ENCODE measurements around the gene ADAM8. TPM values are rescaled to one million over a fixed set of nuclear protein-coding genes. Genes with fewer than 3 reads are reported as not detected.
A peak's percentile ranks its signal among the peaks of the same experiment; 100 is the strongest.

ADAM8 gene
- total RNA-seq, 4 donors from 2014 or later: 5.4 to 12.4 (median 6.4) TPM

DNA sequence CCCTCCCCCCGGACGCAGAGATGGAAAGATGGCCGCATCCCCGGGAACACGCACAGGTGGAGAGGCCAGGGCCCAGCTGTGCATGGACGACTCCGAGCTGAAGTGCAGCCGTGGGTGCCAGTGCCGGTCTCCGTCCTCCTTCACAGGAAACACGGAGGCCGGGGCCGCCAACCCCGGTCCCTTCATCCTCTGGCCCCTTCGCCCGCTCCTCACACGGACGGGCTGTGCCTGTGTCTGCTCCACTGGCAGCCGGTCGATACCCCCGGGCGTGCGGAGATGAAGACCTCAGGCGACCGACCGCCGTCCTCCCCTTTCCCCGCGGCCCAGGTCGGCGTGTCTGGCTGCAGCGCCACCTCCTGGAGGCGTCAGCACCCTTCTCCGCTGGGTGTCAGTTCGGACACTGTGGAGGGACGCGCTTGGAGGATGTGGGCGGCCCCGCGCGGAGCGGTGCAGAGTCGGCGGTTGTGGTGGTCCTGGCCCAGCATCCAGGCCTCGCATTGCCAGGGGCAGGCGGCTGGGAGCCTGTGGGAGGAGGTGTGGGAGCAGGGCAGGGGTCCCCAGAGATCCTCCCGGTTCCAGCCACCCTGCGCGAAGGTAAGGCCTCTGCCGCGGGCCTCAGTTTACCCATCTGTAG lies 41.9 kb upstream of the ADAM8 start:
- TF ChIP-seq, protein P1, sequence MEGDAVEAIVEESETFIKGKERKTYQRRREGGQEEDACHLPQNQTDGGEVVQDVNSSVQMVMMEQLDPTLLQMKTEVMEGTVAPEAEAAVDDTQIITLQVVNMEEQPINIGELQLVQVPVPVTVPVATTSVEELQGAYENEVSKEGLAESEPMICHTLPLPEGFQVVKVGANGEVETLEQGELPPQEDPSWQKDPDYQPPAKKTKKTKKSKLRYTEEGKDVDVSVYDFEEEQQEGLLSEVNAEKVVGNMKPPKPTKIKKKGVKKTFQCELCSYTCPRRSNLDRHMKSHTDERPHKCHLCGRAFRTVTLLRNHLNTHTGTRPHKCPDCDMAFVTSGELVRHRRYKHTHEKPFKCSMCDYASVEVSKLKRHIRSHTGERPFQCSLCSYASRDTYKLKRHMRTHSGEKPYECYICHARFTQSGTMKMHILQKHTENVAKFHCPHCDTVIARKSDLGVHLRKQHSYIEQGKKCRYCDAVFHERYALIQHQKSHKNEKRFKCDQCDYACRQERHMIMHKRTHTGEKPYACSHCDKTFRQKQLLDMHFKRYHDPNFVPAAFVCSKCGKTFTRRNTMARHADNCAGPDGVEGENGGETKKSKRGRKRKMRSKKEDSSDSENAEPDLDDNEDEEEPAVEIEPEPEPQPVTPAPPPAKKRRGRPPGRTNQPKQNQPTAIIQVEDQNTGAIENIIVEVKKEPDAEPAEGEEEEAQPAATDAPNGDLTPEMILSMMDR (IDR thresholded peaks at IDR 0.05): peak; percentile 36 to 80 (median 74)
- no peak for TF ChIP-seq POLR2A (IDR thresholded peaks at IDR 0.05)
- H3K4me3 ChIP-seq: peak overlapping the region; percentile 22 to 52 (median 43)
- peaks cover 0 to 6% (median 0%) of the 10 kb centered on the region in 4 donors for H3K4me1 ChIP-seq

DNA sequence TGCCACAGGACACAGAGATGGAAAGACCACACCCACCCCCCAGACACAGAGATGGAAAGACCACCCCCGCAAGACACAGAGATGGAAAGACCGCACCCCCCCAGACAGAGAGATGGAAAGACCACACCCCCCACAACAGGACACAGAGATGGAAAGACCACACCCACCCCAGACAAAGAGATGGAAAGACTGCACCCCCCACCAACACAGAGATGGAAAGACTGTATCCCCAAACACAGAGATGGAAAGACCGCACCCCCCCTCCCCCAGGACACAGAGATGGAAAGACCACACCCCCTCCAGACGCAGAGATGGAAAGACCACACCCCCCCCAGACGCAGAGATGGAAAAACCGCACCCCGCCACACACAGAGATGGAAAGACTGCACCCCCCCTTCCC lies 40.1 kb upstream of the ADAM8 start:
- H3K4me1 ChIP-seq: peaks cover 0 to 6% (median 0%) of the 10 kb centered on the region in 4 donors
- TF ChIP-seq, protein P1 (IDR thresholded peaks at IDR 0.05): no peak
- no peak for TF ChIP-seq POLR2A (IDR thresholded peaks at IDR 0.05)
- H3K27me3 ChIP-seq: no peaks in the 10 kb centered on the region
- H3K9me3 ChIP-seq: no peaks in the 10 kb centered on the region
- H3K27ac ChIP-seq: no peak overlapping the region
- DNase-seq: no peak
- H3K4me3 ChIP-seq: no peak overlapping the region
- peaks cover 0 to 16% (median 0%) of the 10 kb centered on the region in 3 donors for H3K36me3 ChIP-seq

More for the DNA sequence above, 41.9 kb upstream of the ADAM8 start:
- Histone ChIP-seq H3K27ac (no peak overlapping the region), H3K27me3 (no peaks in the 10 kb centered on the region), H3K36me3 (no peaks in the 10 kb centered on the region), H3K9me3 (no peaks in the 10 kb centered on the region)
- peak; percentile 54 to 86 (median 81) for DNase-seq

DNA sequence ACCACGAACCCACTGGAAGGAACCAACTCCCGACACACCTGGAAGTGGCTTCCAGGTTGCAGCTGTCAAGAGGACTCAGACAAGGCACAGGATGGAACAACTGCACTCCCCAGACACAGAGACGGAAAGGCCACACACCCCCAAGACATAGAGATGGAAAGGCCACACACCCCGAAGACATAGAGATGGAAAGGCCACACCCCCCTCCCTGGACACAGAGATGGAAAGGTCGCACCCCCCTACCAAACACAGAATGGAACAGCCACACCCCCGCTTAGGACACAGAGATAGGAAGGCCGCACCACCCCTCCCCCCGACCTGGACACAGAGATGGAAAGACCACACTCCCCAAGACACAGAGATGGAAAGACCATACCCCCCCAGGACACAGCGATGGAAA lies 39.6 kb upstream of the ADAM8 start:
- no peaks in the 10 kb centered on the region for H3K9me3 ChIP-seq

DNA sequence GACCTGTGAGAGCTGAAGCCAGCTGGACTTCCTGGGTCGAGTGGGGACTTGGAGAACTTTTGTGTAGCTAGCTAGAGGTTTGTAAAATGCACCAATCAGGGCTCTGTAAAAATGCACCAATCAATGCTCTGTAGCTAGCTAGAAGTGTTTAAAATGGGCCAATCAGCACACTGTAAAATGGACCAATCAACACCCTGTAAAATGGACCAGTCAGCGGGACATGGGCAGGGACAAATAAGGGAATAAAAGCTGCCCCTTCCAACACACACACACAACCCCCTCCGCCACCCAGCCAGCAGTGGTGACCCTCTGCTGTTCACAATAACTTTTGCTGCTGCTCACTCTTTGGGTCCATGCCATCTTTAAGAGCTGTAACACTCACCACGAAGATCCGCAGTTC lies 39.2 kb upstream of the ADAM8 start:
- no peak overlapping the region for H3K4me3 ChIP-seq
- no peak for TF ChIP-seq POLR2A (IDR thresholded peaks at IDR 0.05)
- TF ChIP-seq, protein P1 (IDR thresholded peaks at IDR 0.05): no peak
- H3K36me3 ChIP-seq: peaks cover 0 to 23% (median 0%) of the 10 kb centered on the region in 3 donors
- no peak overlapping the region for H3K27ac ChIP-seq
- H3K4me1 ChIP-seq: peaks cover 0 to 6% (median 0%) of the 10 kb centered on the region in 4 donors
- H3K27me3 ChIP-seq: no peaks in the 10 kb centered on the region
- no peaks in the 10 kb centered on the region for H3K9me3 ChIP-seq
- DNase-seq: no peak

More for the DNA sequence above, 39.6 kb upstream of the ADAM8 start:
- no peak overlapping the region for H3K27ac ChIP-seq
- no peak overlapping the region for H3K4me3 ChIP-seq
- peaks cover 0 to 19% (median 0%) of the 10 kb centered on the region in 3 donors for H3K36me3 ChIP-seq
- peaks cover 0 to 6% (median 0%) of the 10 kb centered on the region in 4 donors for H3K4me1 ChIP-seq
- H3K27me3 ChIP-seq: no peaks in the 10 kb centered on the region
- no peak for DNase-seq
- TF ChIP-seq, protein P1 (IDR thresholded peaks at IDR 0.05): no peak
- no peak for TF ChIP-seq POLR2A (IDR thresholded peaks at IDR 0.05)

DNA sequence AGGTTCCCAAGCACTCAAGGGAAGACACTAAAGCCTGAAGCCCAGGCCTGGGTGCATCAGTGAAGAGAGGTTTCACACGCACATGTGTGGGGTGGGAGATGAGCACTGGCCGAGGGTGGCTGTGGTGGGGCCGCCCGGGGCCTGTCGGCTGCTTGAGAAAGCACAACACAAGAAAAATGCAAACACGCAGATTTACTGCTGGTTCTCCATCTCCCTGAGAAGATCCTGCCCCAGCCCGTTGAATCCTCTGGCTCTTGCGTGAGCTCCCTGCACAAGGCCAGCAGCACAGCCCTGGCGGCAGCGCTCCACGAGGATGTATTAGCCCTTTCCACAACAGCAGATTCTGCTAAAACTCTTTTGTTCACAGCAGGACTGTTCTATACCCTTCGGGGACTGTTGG lies 38.2 kb upstream of the ADAM8 start:
- no peak for DNase-seq
- H3K27ac ChIP-seq: no peak overlapping the region

More for the DNA sequence above, 38.2 kb upstream of the ADAM8 start:
- no peaks in the 10 kb centered on the region for H3K9me3 ChIP-seq
- peaks cover 0 to 11% (median 0%) of the 10 kb centered on the region in 4 donors for H3K4me1 ChIP-seq
- no peak for TF ChIP-seq POLR2A (IDR thresholded peaks at IDR 0.05)
- TF ChIP-seq, protein P1 (IDR thresholded peaks at IDR 0.05): no peak
- H3K36me3 ChIP-seq: peaks cover 0 to 33% (median 0%) of the 10 kb centered on the region in 3 donors
- no peak overlapping the region for H3K4me3 ChIP-seq
- H3K27me3 ChIP-seq: no peaks in the 10 kb centered on the region
